NCI-H748 treated with DMSO at 0.1 percent for 48 hours (cell line): ENCODE data around the gene CDT1.
"Not testable (repeated sequence)": the region's sequence is repeated elsewhere in the genome, so short reads cannot be mapped to it uniquely, and the experiment has no call there.

Experiments used
- DNase-seq: peaks from one replicate; lab custom pipeline; 2025; lab: John Stamatoyannopoulos, UW

The CDT1 gene

DNA sequence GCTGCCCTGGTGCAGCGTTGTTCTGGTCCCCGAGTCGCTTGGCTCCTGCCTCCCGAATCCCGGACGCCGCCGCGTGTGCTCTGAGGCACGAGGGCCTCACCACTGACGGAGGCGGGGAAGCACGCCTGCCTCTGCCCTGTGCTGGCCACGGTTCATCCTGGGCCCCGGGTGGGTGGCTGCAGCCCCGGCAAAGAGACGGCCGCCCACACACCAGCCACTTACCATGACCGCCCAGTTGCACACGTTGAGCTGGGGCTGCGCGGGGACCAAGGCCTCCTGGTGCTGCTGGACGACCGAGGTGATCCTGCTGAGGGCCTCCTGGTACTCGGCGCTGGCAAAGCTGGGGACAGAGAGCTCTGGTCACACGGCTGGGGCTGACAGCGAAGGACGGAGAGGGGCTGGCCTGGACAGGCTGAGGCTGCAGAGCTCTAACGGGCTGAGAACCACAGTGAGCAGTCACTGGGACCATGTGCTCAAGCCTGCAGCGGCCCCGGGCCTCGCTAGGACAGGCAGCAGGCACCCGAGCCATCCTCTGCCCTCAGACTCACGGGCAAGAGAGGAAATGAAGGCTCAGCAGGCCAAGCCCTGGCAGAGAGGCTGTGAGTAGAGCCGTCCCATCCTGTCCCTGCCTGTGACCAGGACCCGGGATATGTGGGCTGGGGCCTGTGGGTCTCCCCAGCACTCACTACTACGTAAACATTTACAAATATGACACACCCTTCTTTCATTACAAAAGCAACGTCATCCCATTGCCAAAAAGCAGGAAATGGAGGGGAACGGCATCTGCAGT is 14.4 kb downstream of the CDT1 start:
- DNase-seq = no peak

DNA sequence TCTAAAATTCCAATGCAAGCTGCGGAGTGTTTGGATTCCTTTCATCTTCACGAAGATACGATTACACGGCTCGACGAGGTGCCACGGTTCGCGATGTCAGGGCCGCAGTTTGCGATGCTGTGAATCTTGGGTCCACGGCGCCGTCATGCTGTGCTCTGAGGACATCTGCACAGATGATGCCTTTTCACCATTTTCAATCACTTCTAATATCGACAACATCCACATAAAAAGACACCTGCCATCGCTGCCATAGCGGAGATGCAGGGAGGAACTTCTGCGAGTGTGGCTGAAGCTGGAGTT is 14.9 kb downstream of the CDT1 start:
- no peak for DNase-seq

DNA sequence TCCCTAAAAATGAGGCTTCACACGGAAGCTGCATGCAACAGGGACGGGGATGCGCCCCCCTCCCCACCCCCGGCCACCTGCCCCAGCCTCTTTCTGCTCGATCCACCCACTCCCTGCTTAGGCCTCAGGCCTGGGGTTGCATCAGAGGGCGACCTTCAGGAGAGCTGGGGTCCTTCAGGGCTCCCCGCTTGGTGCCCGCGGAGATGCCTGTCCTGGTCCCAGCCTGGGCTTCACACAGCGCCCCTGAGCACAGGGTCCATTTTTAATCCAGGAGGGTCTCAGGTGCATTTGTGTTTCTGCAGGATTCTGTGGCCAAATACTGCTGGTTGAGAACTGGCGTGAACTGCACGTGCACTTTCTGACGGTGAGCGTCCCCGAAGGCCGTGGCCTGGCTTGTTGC is 15.5 kb downstream of the CDT1 start:
- DNase-seq = no peak

DNA sequence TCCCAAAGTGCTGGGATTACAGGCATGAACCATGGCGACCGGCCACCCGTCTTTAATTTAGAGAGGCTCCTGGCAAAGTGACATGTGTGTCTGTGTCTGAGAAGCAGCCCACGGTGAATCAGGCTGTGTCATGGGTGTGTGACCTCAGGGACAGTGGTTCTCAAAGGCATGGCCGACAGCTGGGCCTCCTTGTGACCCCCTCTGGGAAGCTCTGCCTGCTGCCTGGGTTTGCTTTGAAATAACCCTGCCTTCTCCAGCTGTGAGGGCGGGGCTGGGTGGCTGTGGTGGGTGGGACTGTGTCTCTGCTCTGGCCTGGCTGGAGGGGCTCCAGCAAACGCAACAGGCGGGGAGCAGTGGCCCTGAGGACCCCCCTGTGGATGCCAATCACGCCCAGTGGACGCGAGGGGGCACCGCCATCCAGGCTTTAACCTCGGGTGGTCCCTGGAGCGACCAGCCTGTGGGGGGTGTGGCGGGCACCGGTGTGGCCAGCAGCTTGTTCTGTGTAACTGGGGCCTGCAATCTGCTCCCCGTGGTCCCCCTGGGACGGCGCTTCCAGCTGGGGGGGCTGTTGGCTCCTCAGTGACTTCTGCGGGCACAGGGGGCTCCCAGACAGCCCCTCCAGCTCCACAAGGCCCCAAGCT is 16.9 kb downstream of the CDT1 start:
- DNase-seq = no peak

DNA sequence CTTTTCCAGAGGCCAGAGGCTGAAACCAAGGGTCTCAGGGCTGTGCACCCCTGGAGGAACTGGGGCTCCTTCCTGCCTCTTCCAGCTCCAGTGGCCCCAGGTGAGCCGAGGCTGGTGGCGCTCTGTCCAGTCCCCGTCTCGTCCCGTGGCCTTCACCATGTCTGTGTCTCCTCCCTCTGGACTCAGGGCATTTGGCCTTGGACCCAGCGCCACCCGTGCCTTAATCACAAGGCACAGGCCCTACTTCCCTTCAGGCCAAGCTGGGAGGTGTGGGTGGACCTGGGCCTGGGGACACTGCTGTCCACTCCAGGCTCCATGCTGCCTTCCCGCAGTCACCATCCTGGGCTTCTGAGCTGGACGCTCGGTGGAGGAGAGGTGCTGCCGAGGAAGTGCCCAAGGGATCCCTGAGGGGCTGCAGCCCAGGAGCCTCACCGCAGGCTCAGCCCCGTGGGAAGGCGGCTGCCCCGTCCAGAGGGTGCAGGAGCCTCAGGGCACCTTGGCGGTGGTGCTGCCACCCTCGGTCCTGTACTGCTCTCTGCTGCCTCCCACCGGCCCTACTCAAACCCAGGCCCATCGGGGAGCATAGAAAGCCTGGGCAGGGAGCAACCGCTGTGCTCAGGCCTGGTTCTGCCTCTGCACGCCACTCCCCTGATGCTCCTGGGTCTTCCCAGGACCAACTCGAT is 17.7 kb downstream of the CDT1 start:
- no peak for DNase-seq

DNA sequence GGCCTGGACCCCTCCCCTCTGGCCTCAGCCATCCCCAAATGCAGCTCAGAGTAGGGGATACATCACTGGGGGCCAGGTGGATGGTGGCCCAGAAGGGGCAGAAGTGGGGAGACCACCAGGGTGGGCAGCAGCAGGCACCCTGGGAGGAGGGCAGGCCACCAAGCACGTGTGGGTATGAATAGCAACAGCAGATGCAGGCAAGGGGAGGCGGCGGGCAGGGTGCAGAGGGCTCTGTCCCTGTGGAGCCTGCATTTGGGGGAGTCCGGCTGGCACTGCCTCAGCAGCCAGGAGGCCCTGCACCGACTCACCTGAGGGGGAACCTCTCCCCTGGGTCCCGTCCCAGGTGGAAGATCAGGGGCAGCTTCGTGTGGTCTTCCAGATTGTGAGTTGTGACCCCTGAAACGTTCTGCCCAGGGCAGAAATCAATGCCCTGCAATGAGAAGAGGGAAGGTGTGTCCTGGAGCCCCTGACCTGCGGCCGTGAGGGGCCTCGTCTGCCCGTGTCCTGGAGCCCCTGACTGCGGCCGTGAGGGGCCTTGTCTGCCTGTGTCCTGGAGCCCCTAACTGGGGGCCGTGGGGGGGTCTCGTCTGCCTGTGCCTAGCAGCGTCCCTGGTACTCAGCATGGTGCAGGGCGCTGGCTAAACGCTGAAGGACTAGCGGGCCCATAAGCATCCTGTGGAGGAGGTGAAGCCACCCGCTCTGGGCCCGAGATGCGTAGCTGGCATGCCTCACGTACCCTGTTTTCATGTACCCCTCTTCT is 18.9 kb downstream of the CDT1 start:
- DNase-seq = no peak

DNA sequence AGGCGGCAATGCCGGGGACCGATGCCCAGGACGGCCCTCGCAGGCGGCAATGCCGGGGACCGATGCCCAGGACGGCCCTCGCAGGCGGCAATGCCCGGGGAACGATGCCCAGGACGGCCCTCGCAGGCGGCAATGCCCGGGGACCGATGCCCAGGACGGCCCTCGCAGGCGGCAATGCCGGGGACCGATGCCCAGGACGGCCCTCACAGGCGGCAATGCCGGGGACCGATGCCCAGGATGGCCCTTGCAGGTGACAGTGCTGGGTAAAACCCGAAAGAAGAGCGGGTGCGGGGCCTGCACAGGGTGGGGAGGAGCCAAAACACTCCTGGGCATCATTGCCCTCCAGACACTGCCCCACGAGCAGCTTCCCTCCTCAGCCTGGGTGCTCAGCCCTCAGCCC is 20.1 kb downstream of the CDT1 start:
- DNase-seq = not testable (repeated sequence)

DNA sequence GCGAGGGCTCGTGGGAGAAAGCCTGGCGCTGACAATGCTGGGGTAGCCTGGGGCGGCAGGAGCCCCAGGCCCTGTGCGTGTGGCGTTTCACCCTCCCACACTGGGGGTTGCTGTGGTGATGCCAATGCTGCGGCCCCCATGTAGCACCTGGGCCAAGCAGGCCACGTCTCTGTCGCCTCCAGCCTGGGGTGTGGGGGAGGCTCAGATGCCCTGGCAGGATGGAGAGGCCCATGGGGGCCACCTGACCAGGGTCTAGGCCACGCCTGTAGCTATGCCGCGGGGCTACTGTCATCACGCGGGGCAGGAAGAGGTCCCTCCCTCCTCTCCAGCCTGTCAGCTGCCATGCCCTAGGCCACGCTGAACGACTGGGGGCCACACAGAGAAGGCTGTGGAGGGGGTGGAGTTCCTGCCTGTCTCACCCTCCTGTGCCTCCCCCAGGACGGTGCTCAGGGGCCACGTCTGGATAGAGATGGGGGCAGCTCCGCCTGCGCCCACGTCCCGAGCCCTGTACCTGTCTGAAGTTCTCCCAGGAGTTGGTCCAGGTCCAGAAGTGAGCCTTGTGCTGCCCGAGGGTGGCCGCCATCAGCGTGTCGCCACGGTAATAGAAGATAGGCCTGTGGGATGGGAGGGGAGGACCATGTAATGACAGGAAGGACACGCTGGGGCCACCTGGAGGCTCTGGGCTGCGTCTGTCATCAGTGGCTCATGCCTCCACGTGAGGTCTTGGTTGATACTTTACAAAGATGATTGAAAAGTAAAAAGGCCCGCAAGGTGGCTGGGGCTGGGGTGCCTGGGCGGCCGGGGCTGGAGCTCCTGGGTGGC is 20.9 kb downstream of the CDT1 start:
- no peak for DNase-seq

DNA sequence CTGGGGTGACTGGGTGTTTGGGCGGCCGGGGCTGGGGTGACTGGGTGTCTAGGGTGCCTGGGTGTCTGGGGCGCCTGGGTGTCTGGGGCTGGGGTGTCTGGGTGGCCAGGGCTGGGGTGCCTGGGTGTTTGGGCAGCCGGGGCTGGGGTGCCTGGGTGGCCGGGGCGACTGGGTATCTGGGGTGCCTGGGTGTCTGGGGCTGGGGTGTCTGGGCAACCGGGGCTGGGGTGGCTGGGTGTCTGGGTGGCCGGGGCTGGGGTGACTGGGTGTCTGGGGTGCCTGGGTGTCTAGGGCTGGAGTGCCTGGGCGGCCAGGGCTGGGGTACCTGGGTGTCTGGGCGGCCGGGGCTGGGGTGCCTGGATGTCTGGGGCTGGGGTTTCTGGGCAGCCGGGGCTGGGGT is 21.6 kb downstream of the CDT1 start:
- no peak for DNase-seq

DNA sequence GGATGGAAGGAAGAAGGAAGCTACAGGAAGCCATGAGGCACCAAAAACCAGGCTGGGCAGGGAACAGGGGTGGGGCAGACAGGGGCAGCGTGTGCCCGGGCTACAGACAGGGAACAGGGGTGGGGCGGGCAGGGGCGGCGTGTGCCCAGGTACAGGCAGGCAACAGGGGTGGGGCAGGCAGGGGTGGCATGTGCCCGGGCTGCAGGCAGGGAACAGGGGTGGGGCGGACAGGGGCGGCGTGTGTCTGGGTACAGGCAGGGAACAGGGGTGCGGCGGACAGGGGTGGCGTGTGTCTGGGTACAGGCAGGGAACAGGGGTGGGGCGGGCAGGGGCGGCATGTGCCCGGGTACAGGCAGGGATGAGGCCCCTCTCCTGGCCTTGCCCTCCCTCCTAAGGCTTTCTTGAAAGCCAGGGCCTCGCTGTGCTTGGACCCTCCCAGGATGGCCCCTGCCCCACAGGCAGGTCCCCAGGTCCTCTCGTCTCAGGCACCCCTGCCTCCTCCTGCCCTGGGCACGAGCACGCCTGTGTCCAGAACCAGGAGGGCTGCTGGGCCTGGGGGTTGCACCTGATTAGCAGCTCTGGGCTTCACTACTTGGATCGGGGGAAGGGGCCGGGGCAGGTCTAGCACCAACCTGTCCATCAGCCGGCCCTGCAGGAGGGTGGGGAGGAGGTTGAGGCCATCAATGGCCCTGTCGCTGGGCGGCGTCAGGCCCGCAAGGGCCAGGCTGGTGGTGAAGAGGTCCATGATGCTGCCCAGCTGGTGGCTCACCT is 22.7 kb downstream of the CDT1 start:
- DNase-seq = no peak

DNA sequence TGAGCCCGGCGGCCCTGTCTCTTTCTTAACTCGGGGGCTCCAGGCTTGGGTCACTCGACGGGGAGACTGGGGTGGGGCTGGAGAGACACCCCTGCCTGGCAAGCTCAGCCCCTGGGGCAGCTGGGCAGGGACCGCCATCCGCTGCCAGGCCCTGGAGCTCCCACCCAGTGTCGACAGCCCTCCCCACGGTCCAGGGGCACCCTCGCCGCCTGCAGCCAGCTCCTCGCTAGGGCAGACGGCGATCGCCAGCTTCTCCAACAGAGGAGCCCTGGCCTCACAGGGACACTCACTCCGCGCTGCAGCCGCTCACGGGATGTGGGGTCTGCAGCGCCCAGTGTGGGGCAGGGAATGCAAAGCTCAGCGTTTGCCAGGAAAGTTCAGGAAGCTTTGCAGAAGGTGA is 24.1 kb downstream of the CDT1 start:
- DNase-seq = no peak

DNA sequence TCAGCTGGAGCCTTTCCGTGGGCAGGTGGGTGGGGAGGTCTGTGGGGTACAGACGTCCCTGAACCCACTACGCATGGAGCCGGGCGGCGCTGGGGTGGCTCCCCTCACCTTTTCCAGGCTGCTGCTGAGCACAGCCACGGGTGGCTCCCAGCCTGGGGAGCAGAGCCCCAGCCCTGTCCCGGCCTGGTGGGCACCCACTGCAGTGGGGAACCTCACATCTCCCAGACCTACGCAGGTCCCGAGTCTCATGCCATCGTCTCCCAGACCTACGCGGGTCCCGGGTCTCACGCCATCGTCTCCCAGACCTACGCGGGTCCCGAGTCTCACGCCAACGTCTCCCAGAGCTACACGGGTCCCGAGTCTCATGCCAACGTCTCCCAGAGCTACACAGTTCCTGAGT is 25.1 kb downstream of the CDT1 start:
- DNase-seq = no peak

DNA sequence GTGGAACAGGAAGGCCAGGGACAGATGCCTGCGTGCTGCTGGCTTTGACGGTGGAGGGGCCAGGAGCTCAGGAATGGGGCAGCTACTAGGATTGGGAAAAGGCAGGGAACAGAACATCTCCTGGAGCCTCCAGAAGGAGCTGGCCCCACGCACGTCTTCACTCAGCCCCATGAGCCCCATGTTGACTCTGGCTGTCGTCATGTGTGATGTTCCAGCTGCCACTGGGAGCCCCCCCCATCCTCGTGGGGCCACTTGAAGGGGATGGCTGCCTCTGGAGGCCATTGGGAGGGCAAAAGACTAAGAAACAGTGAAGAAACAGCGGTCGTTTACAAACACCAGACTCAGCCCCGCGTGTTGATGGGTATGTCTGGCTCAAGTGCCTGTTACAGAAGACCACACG is 26.7 kb downstream of the CDT1 start:
- DNase-seq = no peak

DNA sequence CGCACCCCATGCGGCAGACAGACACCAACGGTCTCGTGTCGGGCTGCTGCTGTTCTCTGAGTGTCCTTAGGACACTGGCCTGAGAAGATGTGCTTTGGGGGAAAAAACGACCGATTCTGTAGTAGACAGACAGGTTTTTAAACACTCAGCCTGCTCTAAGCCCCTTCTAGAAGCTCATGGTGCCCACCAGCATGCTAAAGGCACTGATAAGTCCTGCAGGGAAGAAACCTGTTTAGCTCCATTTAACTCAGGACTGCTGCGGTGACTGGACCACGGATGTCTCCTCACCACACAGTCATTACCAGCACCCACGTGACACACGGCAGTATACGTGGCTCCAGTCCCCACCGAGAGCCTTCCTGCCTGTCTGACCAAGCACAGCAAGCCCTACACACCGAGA is 27.2 kb downstream of the CDT1 start:
- DNase-seq = no peak

DNA sequence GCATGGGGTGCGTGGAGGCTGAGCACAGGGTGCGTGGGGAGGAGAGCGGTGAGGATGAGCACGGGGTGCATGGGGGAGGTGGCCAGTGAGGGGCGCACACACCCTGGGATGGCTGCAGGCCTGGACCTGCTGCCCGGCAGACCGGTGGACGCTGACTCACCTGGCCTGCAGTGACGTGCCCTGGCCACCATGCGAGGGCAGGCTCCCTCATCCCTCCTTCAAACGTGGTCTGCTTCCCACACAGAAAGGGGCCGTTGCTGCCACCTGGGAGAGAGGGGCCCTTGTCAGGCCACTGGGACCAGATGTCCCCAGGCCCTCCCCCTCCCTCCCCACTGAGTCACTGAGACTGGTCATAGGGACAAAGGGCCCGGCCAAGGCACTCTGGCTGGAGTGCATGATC is 28.2 kb downstream of the CDT1 start:
- no peak for DNase-seq

DNA sequence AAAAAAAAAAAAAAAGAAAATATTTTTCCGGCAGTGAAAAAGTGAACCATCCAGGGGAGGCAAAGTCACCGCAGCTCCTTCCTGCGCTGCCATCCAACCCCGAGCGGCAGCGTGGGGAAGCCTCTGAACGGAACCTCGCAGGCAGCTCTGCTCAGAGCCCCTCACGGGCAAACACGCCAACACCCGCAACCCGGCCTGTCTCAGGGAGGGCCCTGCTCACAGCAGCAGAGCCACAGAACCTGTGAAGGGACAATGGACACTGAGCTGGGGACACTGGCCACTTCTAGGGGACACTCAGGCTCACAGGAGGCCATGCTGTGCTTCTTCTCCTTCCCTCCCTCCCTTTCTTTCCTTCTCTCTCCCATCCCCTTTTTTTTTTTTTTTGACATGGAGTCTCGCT is 29.5 kb downstream of the CDT1 start:
- DNase-seq = no peak

DNA sequence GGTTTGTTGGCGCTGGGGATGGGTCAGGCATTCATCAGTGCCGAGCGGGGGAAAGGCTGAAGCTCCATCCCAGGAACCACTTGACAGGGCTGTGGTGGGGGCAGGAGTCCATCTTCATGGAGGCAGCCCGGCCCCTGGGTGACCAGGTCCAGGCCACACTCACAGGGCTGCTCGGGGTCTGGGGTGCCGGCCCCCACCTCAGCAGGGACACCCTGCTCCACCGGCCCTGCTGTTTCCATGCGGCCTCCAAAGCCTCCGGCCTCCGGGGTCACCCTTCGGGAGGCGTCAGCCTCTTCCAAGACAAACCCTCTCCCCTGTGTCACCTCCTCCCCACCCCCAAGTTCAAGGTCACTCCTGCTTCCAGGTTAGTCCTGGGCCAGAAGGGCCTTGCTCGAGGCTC is 31.1 kb downstream of the CDT1 start:
- no peak for DNase-seq

DNA sequence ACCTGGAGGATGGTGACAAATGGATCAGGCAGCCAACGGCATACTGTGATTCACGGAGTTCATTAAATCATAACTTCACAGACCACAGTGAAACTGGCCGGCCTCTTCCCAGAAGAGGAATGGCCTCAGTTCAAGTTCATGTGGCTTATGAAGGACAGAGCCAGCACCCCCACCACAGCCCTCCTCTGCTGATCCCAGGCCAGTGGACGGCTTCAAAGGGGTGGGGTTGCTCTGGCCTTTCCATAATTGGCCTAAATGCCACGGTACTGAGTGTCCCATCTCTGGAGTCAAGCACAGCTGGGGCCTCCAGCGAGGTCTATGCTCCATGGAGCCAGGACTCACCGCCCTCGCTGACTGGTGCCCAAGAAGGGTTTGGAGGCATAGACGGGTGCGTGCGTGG is 31.8 kb downstream of the CDT1 start:
- DNase-seq = no peak

DNA sequence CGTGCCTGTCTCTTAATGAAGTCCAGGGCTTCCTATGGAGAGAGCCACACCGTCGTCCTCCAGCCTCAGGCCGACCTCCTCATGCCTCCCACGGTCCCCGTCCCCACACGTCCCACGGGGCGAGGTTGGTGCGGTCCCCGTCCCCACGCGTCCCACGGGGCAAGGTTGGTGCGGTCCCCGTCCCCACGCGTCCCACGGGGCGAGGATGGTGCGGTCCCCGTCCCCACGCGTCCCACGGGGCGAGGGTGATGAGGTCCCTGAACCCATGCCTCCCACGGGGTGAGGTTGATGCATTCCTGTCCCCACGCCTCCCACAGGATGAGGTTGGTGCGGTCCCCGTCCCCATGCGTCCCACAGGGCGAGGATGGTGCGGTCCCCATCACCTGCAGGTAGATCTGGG is 32.2 kb downstream of the CDT1 start:
- DNase-seq = no peak

DNA sequence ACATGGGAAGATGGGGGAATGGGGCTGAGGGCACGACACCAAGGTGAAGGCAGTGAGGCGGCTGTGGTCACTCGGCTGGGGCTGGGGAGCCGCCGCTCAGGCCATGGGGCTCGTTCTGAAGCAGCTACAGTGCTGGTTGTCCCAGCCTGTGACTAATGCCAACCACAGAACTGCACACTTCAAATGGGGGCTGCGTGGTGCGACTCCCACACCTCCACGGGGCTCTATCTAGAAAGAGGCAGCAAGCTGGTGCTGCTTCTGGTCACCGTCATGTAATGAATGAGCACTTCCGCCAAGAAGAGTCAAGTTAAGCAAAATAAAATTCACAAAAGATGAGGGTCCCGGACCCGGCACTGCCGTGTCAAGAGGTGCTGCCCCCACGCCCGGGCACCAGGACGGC is 33.2 kb downstream of the CDT1 start:
- no peak for DNase-seq

DNA sequence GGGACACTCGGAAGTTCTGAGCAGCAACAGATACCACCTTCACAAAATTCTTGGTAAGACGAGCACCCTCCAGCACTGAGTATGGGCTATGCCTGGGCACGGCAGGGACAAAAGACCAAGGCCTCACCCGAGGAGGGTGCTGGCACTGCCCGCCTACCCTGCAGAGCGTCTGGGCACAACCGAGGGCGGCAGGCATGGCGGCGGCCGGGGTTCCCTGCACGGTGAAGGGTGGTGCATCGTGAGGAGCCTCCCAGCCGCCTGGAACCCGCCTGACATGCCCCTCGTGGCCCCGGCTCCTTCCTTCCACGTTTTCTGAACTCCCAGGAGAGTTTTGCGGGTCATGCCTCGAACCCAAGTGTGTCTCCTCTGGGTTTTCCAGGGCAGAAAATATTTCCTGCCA is 34.2 kb downstream of the CDT1 start:
- DNase-seq = no peak
